GOT3 (cell line): ENCODE results near the gene PPFIA4.

ENCODE experiments used
- DNase-seq: peaks from one replicate; lab custom pipeline; 2025; ENCODE audit warnings: mixed read lengths; lab: John Stamatoyannopoulos, UW

PPFIA4 gene

DNA sequence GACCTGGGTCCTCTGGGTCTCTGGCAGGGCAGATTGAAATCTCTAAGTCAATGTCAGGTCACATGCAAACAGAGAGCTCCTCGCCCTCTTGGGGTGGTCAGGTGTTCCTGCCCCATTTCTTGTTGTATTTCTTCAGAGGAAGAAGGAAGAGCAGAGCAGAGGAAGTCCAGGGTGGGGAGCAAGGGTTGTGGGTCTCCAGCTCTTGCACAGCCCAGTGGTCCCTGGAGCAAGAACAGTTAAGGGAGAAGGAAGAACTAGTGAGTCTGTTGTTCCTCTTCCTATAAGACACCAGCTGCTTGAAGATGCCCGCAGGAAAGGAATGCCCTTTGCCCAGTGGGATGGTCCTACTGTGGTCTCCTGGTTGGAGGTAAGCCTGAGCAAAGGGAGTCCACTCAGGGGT is 33.2 kb downstream of the PPFIA4 start:
- no peak for DNase-seq

DNA sequence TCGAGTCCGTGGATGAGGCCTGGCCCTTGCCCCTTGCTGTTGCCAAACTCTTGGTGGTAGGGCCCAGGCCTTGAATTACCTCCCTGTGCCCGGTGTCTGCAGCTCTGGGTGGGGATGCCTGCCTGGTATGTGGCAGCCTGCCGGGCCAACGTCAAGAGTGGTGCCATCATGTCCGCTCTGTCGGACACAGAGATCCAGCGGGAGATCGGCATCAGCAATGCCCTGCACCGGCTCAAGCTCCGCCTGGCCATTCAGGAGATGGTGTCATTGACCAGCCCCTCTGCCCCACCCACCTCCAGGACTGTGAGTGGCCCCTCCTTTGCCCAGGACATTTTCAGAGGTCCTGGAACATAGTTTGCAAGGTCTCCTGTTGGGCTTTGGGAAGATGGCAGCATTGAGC is 33.8 kb downstream of the PPFIA4 start:
- no peak for DNase-seq

DNA sequence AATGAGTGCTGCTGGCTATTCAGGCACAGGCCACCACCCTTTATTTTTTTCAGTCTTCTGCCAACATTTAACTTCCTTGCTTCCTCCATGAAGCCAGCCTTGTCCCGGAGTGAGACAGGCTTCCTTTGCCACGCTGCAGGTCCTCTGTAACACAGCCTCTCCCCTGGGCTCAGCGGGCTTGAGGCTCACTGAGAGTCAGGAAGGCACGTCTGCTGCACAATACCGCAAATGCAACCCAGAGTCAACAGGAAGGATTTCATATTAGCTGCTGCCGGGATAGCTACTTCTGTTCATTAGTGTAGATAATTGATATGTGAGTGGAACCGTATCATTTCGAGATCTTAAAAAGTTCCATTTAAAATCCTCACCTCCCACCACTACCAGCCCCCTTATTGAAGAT is 37.0 kb downstream of the PPFIA4 start:
- no peak for DNase-seq

DNA sequence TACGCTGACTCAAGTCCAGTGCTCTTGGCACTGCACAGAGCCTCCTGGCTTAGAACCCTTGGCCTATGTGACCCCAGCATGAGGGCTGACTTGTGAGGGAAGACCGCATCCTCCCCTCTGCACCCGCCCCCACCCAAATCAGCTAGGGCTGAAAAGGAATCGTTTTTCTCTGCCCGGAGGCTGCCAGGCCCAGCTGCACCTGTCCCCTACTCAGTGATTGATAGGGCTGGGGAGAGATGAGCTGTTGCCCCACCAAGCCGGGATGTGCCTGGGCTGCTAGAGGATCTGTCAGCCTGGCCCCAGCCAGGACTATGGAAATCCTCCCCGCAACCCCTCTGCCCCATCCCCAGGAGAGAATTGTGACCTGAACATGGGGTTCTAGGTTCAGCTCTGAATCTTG is 38.9 kb downstream of the PPFIA4 start:
- DNase-seq: no peak

DNA sequence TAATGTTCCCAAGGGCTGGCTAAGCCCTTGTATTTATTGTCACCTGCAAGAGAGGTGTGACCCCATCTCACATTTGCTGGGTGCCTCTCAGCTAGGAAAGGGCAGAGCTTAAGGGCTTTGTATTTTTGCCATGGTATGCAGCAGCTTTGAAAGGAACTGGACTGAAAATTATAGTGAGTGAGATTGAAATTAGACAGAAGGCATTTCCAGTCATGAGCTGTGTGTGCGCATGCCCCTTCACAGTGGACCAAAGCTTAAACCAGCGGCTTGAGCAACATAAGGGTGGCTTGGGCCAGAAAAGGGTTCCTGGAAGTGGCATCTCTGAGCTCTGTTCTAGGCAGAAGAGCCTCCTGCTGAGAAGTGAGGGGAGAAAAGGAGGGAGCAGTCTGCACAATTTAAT is 39.7 kb downstream of the PPFIA4 start:
- no peak for DNase-seq

DNA sequence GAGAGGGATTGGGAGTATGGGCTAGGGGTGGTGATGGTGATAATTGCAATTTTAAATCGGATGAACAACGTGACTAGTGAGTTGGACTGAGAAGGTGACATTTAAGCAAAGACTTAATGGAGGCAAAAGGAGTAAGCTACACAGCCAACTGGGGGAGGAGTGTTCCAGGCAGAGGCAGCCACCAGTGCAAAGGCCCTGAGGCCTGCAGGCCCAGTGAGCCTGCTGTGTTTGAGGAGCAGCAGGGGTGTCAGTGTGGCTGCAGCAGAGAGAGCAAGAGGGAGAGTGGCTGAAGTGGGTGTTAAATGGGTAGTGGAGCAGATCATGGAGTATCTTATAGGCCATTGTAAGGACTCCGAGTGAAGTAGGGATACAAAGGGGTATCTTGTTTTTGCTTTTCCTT is 40.7 kb downstream of the PPFIA4 start:
- no peak for DNase-seq

DNA sequence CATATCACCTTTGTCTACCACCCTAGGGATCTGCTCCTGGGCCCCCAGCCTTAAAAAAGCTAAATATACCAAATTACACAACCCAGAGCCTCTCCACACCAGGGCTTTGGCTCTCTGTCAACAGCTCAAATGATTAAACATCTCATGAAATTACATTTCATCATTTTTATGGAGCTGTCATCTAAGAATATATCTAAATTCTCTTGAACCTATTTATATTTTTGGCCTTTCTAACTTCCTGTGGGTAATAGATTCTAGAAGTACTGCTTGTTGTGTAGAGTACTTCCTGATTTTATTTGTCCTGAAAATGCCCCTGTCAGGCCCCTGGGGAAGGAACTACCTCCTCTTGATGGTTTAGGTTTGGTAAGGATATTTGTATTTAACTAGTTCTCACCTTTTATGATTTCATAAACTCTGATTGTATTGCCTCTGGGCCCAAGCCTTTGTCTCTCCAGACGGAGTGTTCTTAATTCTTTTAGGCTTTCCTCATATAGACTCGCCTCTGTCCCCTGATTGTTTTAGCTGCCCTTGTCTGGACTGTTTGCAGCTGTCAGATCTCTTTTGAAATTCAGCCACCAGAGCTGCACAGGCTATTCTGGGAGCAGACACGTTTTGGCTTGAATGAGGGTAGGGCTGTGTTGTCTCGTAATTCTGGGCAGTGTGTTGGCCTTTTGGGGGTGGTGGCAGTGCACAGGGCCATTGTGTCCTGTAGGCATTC is 42.9 kb downstream of the PPFIA4 start:
- no peak for DNase-seq

DNA sequence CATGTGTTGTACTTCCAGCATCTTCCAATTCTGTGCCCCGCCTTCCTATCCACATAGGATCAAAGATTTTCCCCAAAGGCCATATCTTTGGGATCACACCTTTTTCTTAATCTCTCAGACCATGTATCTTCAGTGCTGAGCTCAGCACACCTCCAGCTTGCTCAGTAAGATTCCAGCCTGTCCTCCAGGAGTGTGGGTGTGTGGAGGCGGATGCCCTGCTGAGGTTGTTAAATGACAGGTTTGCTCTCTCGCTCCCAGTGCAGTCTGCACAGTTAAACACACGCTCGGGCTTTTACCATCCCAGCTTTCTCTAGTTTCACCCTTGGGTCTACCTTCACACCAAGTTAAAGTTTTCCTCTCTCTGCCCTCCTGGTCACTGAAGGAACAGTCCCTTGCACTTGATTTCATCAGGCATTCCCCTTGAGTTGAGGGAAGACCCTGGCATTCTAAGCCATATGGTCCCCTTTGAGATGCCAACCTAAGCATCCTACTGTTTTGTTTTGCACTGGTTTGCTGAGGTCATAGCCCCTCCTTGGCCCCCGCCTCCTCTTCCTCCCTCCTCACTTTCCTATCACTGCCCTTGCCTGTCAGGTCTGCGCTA is 45.8 kb downstream of the PPFIA4 start:
- DNase-seq: no peak

DNA sequence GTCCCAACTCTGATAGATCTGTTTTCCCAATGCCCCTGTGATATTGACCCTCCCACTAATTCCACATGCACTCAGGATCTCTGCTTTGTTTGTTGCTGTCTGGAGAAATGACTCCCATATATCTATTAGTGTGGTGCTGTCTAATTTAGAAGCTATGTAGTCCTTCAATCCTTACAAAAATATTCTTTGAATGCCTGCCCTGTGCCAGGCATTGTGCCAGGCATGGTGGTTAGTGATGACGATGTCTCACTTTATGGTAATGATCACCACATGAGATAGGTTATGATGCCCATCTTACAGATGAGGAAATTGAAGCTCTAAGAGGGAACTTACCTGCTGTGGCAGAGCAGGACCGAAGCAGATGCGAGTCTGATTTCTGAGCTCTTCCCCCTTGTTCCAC is 46.6 kb downstream of the PPFIA4 start:
- DNase-seq: no peak

DNA sequence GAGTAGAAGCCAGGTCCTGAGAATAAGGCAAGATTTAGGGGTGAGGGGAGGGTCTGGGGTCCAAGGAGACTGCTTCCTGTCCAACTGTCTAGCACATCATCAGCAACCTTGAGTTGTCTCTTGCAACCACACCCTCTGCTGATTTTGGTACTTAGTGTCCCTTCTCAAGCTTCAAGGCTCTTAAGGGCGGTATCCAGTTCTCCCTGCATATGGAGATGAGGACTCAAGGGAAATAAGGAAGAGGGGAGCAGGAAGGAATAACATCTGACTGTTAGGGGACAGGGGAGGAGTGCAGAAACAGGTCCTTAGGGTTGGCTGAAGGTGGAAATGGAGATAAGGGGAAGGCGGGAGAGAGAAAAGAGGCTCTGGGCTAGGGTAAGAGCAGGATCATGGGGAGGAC is 47.2 kb downstream of the PPFIA4 start:
- no peak for DNase-seq

DNA sequence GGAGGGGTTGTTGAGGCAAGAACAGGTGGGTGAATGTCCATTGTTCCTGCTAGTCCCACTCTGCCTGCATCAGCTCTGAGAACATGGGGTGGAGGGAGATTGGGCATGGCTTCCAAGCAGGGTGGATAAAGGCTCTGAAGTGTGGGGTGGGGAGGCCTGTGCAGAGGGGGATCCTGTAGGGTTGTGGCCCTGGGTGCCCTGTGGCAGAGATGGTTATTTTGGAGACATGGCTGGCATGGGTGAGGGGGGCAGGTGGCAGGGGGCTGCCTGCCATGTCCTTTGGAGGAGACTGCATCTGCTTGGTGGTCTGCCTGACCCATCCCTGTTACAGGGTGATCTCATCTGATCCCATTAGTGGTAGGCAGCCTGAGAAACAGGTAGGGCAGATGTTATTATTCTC is 48.3 kb downstream of the PPFIA4 start:
- no peak for DNase-seq

DNA sequence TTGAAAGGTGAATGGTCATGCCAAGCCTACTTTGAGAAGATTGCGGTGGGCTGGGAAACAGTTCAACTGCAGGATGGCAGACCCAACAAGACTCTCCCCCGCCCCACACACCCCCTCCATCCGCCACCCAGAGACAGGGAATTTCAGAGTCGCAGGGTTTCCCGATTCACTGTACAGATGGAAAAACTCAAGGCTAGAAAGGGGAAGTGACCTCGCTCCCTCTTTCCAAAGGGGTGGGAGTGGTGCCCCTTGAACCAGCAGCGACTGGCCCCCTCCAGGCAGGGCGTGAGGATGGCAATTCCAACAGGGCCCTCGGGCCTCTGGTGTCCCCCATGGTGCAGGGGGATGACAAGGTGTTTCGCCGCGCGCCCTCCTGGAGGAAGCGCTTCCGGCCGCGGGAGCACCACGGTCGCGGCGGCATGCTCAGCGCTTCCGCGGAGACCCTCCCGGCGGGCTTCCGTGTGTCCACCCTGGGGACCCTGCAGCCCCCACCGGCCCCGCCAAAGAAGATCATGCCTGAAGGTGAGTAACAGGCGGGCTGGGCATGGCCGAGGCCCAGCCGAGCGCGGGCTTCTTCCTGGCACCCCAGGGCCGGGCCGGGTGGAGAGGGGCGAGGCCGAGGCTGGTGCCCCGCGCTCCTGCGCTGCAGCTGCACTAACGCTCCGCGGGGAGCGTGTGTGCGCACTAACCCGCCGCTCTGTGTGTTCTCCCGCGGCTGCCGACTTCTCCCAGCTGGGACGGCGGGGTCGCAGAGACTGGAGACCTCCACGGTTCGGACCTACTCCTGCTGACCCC is 49.1 kb downstream of the PPFIA4 start:
- DNase-seq: no peak

DNA sequence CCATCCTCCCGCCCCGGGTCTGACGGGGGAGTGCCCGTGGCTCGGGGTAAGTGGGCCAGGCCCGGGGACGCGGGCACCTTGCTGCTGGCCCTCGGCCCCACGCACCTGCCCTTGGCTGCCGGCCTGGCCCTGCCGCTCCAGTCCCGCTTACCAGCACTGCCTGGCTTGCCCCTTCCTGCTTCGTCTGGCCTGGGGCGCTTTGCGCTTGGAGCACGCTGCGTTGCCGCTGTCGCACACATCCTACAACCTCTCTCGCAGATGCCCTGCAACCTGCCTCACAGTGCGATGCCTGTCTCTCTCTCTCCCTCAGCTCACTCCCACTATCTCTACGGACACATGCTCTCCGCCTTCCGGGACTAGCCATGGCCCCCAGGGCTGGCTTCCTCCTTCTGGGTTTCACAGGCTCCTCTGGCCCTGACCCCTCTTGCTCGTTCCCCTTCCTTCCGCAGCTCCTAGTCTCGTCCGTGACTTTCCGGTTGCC is 49.8 kb downstream of the PPFIA4 start:
- DNase-seq: no peak

DNA sequence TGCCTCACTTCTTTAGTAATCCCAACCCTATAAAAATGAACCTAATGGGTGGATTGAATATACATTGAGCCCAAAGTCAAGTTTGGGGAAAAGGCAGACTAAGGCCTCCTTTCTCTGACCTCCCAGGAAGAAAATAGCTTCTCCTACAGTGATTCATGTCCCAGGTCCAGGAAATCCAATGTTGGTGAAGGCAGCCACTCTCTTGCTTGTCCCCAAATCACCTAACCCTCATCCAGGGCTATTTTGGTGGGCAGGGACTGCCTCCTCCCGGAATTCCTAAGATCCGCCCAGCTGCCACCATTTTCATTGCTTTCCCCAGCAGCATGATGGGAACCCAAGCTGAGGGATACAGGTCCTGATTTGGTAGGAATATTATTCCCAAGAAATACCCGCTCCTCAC is 51.1 kb downstream of the PPFIA4 start:
- DNase-seq: no peak

DNA sequence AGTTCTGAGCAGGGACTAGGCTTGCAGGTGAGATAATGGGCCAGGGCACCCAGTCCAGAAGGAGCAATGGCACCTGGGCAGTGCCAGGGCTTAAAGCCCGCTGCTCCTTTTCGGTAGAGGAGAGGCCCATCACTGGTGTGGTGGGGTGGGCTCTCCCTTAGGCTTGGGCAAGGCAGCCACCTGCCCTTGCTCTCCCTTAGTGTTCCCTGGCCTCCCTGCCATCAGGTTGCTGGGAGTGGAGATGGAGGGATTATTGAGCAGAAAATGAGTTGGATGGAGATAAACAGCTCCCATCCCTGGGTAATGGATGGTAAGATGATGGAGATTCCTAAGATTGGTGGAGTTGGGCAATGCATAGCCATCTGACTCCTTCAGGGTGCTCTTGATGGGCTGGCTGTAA is 51.7 kb downstream of the PPFIA4 start:
- DNase-seq: no peak

DNA sequence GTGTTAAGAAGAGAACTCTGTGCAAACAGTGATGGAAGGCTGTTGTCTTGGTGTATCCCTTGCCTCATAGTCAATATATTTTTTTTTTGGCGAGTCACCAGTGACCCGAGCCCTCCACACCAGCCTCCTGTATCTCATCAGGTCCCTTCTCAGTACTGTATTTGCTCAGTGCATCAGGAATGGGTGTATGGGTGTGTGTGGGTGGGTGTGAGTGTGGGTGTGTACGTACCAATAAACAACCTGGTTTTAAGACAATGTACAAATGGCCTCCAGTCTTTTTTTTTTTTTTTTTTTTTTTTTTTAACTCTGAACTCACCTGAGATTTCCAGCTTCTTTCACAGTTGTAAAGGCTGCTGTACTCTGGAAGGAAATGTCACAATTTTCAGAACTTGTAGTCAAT is 52.2 kb downstream of the PPFIA4 start:
- DNase-seq: no peak

DNA sequence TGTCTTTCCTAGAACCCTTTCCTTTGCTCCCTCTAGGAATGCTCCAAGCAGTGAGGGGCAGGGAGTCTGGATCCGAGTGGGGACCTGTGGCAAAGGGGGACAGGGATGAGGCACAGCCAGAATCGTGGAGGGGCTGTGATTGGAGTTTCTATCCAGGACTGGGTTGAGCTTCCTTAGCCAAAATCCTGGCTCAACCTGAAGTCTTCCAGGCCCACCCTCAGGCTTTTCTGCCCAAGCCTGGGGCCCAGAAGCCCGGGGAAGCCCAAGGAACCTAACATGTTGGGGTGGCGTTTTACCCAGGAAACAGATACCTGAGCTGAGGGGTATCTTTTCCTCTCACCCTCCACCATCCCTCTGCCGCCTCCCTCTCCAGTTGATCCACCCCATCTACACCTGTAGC is 54.2 kb downstream of the PPFIA4 start:
- no peak for DNase-seq

DNA sequence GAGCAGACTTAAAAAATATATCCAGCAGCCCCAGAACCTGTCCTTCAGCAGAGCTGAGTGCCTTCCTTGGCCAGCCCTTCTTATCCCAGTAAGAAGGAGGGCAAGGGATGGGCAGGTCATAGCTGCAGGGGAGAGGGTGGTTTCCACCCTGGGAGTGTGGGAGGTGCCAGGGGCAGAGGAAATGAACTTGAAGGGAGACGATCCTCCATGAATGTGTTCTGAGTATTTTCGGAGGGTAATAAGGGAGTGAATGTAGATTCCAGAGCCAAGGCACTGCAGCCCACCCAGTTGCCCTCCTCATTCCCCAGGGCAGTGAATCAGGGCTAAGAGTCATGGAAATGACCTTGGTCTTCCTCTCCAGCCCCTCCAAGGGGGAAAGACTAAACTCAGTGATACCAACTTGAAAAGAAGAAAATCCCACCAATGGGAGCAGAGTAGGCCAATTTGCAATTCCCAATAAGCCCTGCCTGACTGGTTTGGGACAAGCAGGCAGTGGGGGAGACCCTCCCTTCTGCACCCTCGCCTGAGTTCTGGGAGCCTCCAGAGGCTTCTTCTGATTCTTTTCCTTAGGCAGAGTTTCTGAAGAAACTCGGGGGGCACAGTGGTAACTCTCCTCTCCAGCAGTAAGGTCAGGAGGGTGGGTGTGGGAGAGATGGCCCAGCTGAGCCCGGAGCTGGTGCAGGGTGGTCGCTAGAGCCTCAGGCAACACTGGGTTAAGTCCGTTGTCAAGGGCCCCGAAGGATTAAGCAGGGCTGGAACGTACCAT is 55.4 kb downstream of the PPFIA4 start:
- DNase-seq: no peak

DNA sequence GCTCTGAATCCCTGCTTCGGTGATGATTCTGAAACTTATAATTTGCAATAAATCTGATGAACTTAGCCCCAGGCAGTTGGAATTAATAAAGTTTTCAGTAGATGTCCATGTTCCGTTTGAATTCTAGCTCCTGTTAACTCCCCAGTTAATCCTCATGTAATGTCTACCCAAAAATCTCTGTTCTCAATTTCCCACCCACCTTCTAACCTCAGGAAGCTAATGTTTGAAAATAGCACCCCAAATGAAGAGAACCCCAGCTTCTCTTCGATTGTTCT is 55.9 kb downstream of the PPFIA4 start:
- no peak for DNase-seq

DNA sequence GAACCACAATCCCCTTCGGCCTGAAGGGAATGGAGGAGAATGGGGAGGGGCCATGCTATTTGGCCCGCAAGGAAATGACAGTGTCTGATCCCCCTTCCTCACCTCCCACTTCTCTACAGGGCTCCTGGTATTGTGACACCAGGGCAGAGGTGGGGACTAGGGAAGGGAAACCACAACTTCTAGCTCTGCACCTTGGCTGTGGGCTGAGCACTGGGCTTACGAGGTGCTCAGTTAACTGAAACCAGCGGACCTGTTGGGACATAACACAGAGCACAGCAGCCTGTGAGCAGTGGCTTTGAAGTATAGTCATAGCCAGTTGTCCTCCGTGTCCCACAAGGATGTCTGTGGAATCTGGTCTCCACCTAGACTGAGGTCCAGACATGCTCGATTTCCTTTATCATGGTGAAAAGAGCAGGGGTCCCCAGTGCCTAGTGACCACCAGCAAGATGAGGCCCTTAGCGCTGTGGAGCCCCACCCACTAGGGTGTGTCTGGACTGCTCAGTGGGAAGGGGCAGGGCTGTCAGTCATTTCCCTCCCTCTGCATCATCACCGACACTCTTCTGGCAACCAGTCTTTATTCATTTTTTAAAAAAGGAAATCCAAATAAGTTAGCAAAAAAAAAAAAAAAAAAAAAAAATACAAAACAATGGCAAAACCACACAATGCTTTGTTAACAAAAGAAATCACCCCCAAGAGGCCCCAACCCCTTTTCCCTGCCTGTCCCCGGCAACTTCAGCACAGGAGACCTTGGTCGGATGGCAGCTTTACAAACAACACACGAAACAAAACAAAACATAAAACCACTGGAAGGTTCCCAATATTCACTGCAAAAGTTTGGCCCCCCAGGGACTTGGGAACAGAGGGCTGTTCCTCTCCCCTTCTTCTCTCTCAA is 56.5 kb downstream of the PPFIA4 start:
- no peak for DNase-seq

DNA sequence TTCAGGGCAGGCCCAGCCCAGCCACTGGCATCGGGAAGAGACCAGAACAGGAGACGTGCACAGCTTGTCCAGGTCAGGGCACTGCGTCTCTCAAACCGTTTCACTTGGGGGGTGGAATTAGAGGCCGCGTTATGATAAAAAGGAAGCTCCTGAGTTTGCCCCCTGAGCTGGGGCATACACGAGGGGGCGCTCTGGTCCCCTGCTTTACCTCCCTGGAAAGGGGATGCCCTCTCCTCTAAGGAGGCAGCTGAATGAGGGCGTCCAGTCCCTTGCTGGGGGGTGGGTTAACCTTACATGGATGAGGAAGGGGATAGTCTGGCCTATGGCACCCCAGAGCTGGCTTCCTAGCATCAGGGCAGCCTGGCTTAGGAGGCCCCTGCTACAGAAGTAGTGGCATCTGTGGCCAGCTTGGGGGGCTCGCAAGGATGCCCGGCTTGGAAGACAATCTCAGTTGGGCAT is 57.2 kb downstream of the PPFIA4 start:
- DNase-seq: no peak
